HepG2 (cell line): ENCODE measurements around the gene OSBPL2. TPM values are rescaled to one million over a fixed set of nuclear protein-coding genes. Genes with fewer than 3 reads are reported as not detected.

Experiments
- FOXP1 ChIP-seq, 2 experiments: fragments of 450-650 bp in 1 of 2; IDR thresholded peaks; 2 replicates each; pipeline ENCODE4 v1.6.1; 2017 to 2018; ENCODE audit warnings: antibody characterized with exemption in 1 of 2
- GATAD2A ChIP-seq: IDR thresholded peaks from 2 replicates; pipeline ENCODE4 v1.6.1; 2016
- KLF13 ChIP-seq: sonication (generic); formaldehyde crosslinking; IDR thresholded peaks from 2 replicates; pipeline ENCODE4 v1.4.0; 2020; ENCODE audit warnings: mild to moderate bottlenecking, missing genetic modification reagents
- MEF2D ChIP-seq: sonication (generic); formaldehyde crosslinking; IDR thresholded peaks from 2 replicates; pipeline ENCODE4 v1.5.1; 2020; ENCODE audit warnings: mild to moderate bottlenecking, missing genetic modification reagents
- NCOA5 ChIP-seq: sonication (generic); formaldehyde crosslinking; IDR thresholded peaks from 2 replicates; pipeline ENCODE4 v1.4.0; 2020; ENCODE audit warnings: missing genetic modification reagents
- NONO ChIP-seq, 2 experiments: fragments of 450-650 bp in 1 of 2; sonication (generic) in 1 of 2; formaldehyde crosslinking in 1 of 2; IDR thresholded peaks in 1 of 2; conservative IDR thresholded peaks in 1 of 2; 2 replicates each; pipeline versions ENCODE4 v1.6.1 to v1.8.0; 2017 to 2022; ENCODE audit warnings: mild to moderate bottlenecking in 1 of 2, missing genetic modification reagents in 1 of 2, moderate library complexity in 1 of 2
- PCBP2 ChIP-seq: fragments of 200-400 bp; formaldehyde crosslinking; optimal IDR thresholded peaks from 2 replicates; pipeline ENCODE3; 2018; ENCODE audit warnings: low read length, low read depth; ENCODE audit not compliant: poor library complexity, severe bottlenecking
- RFXAP ChIP-seq: sonication (generic); formaldehyde crosslinking; IDR thresholded peaks from 2 replicates; pipeline ENCODE4 v1.4.0; 2020; ENCODE audit warnings: missing genetic modification reagents, borderline replicate concordance
- RORA ChIP-seq: sonication (generic); formaldehyde crosslinking; IDR thresholded peaks from 2 replicates; pipeline ENCODE4 v1.5.0; 2020; ENCODE audit warnings: mild to moderate bottlenecking, missing genetic modification reagents, moderate library complexity
- SP5 ChIP-seq: IDR thresholded peaks from 2 replicates; pipeline ENCODE4 v1.6.1; 2016; ENCODE audit warnings: low read depth, borderline replicate concordance
- TARDBP ChIP-seq: sonication (generic); formaldehyde crosslinking; IDR thresholded peaks from 2 replicates; pipeline ENCODE4 v1.8.0; 2022; ENCODE audit warnings: mild to moderate bottlenecking, missing genetic modification reagents
- ZFAT ChIP-seq: sonication (generic); formaldehyde crosslinking; conservative IDR thresholded peaks from 2 replicates; pipeline ENCODE4 v1.8.1; 2023; ENCODE audit warnings: missing genetic modification reagents, inconsistent platforms
- ZFY ChIP-seq: sonication (generic); formaldehyde crosslinking; IDR thresholded peaks from 2 replicates; pipeline ENCODE4 v1.4.0; 2020; ENCODE audit warnings: missing genetic modification reagents
- ZMYM3 ChIP-seq: sonication (generic); formaldehyde crosslinking; IDR thresholded peaks from 2 replicates; pipeline ENCODE4 v1.5.1; 2020; ENCODE audit warnings: mild to moderate bottlenecking, missing genetic modification reagents
- ZNF234 ChIP-seq: sonication (generic); formaldehyde crosslinking; conservative IDR thresholded peaks from 2 replicates; pipeline ENCODE4 v1.5.1; 2020; ENCODE audit warnings: mild to moderate bottlenecking, missing genetic modification reagents
- ZNF432 ChIP-seq: sonication (generic); formaldehyde crosslinking; IDR thresholded peaks from 2 replicates; pipeline ENCODE4 v1.5.0; 2020; ENCODE audit warnings: missing genetic modification reagents, mild to moderate bottlenecking, borderline replicate concordance
- ZNF547 ChIP-seq: sonication (generic); formaldehyde crosslinking; IDR thresholded peaks from 2 replicates; pipeline ENCODE4 v1.5.1; 2020; ENCODE audit warnings: mild to moderate bottlenecking, missing genetic modification reagents
- ZNF552 ChIP-seq: sonication (generic); formaldehyde crosslinking; IDR thresholded peaks from 2 replicates; pipeline ENCODE4 v1.9.0; 2022; ENCODE audit warnings: missing genetic modification reagents, mild to moderate bottlenecking, borderline replicate concordance
- ZNF670 ChIP-seq: sonication (generic); formaldehyde crosslinking; IDR thresholded peaks from 2 replicates; pipeline ENCODE4 v1.8.0; 2022; ENCODE audit warnings: mild to moderate bottlenecking, missing genetic modification reagents, borderline replicate concordance
- ZNF788 ChIP-seq: sonication (generic); formaldehyde crosslinking; IDR thresholded peaks from 2 replicates; pipeline ENCODE4 v1.5.0; 2020; ENCODE audit warnings: mild to moderate bottlenecking, missing genetic modification reagents, borderline replicate concordance
- polyA plus RNA-seq, 8 experiments: library from polyadenylated mRNA; depleted of rRNA in 3 of 8; stranded (reverse) in 7 of 8; unstranded in 1 of 8; fragments of >200 nt; fragmentation: Illumina TruSeq in 4 of 8; extraction: Trizol in 4 of 8; gene quantifications; 2 replicates each; pipeline versions ENCODE4 v1.2.1 to v1.2.3, GENCODE V29; 2011 to 2016; ENCODE audit warnings: low read depth in 4 of 8, missing spikeins in 1 of 8, mixed read lengths in 1 of 8; ENCODE audit not compliant: insufficient read depth in 1 of 8
- total RNA-seq, 5 experiments: library from RNA; depleted of rRNA; stranded (reverse); fragments of >200 nt; fragmentation: Illumina TruSeq; extraction: Trizol; gene quantifications; 2 replicates each; pipeline ENCODE4 v1.2.3, GENCODE V29; 2016; ENCODE audit warnings: low read depth in 1 of 5
- TF ChIP-seq, protein P1 (sequence below): sonication (generic); formaldehyde crosslinking; IDR thresholded peaks from 2 replicates; pipeline ENCODE4 v1.5.1; 2020; ENCODE audit warnings: missing genetic modification reagents, mild to moderate bottlenecking, borderline replicate concordance
- TF ChIP-seq, protein P2 (sequence below): sonication (generic); formaldehyde crosslinking; IDR thresholded peaks from 2 replicates; pipeline ENCODE4 v1.4.0; 2020; ENCODE audit warnings: mild to moderate bottlenecking, missing genetic modification reagents

The OSBPL2 gene
- total and polyA plus RNA-seq, 2 of the 13 experiments (the other 11 are each of a cell fraction or from before 2014, with no cell fraction given), result 18.5 to 37.4 TPM

DNA sequence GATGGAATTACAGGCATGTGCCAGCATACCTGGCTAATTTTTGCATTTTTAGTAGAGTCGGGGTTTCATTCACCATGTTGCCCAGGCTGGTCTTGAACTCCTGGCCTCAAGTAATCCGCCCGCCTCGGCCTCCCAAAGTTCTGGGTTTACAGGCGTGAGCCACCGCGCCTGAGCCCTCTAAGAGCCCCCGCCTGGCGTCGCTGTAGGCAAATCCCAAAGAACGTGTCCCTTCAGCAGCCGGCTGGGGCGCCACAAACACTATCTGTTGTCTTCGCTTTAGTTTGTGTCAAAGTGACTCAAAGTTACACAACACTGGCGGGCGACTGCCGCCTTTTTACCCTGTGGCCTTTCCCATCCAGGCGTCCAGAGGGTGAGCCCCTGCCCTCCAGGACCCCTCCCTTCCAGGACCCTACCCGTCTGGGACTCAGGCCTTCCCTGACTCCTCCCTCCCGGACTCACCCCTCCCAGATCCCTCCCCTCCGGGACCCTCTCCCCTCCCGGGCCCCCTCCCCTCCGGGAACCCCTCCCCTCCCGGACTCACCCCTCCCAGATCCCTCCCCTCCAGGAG is 63.5 kb downstream of the OSBPL2 start (continued):
- peak; percentile 81 for TF ChIP-seq TARDBP (CRISPR knock-in tag)
- TF ChIP-seq ZNF234 (CRISPR knock-in tag), result peak; percentile 82; the same call in 1 of the 2 replicates
- no peak for TF ChIP-seq KLF13 (CRISPR knock-in tag)
- TF ChIP-seq MEF2D (CRISPR knock-in tag), result peak; percentile 73
- TF ChIP-seq NCOA5, result no peak
- peak; percentile 95 for TF ChIP-seq GATAD2A
- TF ChIP-seq, protein P1, sequence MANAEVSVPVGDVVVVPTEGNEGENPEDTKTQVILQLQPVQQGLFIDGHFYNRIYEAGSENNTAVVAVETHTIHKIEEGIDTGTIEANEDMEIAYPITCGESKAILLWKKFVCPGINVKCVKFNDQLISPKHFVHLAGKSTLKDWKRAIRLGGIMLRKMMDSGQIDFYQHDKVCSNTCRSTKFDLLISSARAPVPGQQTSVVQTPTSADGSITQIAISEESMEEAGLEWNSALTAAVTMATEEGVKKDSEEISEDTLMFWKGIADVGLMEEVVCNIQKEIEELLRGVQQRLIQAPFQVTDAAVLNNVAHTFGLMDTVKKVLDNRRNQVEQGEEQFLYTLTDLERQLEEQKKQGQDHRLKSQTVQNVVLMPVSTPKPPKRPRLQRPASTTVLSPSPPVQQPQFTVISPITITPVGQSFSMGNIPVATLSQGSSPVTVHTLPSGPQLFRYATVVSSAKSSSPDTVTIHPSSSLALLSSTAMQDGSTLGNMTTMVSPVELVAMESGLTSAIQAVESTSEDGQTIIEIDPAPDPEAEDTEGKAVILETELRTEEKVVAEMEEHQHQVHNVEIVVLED (CRISPR knock-in tag), result 0 out of 2 replicates have a peak, but pooled peaks have one; percentile 67
- TF ChIP-seq FOXP1 (IDR thresholded peaks at IDR 0.05), result peak; percentile 85; the same call in 1 of the 2 replicates
- TF ChIP-seq FOXP1 (CRISPR knock-in tag; IDR thresholded peaks at IDR 0.05), result peak; percentile 92
- peak; percentile 60 for TF ChIP-seq ZNF547 (CRISPR knock-in tag)
- TF ChIP-seq SP5 (CRISPR knock-in tag), result peak; percentile 76; the same call in 1 of the 2 replicates
- no peak for TF ChIP-seq ZNF432 (CRISPR knock-in tag)
- TF ChIP-seq, protein P2, sequence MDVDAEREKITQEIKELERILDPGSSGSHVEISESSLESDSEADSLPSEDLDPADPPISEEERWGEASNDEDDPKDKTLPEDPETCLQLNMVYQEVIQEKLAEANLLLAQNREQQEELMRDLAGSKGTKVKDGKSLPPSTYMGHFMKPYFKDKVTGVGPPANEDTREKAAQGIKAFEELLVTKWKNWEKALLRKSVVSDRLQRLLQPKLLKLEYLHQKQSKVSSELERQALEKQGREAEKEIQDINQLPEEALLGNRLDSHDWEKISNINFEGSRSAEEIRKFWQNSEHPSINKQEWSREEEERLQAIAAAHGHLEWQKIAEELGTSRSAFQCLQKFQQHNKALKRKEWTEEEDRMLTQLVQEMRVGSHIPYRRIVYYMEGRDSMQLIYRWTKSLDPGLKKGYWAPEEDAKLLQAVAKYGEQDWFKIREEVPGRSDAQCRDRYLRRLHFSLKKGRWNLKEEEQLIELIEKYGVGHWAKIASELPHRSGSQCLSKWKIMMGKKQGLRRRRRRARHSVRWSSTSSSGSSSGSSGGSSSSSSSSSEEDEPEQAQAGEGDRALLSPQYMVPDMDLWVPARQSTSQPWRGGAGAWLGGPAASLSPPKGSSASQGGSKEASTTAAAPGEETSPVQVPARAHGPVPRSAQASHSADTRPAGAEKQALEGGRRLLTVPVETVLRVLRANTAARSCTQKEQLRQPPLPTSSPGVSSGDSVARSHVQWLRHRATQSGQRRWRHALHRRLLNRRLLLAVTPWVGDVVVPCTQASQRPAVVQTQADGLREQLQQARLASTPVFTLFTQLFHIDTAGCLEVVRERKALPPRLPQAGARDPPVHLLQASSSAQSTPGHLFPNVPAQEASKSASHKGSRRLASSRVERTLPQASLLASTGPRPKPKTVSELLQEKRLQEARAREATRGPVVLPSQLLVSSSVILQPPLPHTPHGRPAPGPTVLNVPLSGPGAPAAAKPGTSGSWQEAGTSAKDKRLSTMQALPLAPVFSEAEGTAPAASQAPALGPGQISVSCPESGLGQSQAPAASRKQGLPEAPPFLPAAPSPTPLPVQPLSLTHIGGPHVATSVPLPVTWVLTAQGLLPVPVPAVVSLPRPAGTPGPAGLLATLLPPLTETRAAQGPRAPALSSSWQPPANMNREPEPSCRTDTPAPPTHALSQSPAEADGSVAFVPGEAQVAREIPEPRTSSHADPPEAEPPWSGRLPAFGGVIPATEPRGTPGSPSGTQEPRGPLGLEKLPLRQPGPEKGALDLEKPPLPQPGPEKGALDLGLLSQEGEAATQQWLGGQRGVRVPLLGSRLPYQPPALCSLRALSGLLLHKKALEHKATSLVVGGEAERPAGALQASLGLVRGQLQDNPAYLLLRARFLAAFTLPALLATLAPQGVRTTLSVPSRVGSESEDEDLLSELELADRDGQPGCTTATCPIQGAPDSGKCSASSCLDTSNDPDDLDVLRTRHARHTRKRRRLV (CRISPR knock-in tag), result no peak
- peak; percentile 93; the same call in 1 of the 2 replicates for TF ChIP-seq RFXAP (CRISPR knock-in tag)
- no peak for TF ChIP-seq NONO (IDR thresholded peaks at IDR 0.05)
- TF ChIP-seq NONO (CRISPR knock-in tag; conservative IDR thresholded peaks at IDR 0.05), result peak; percentile 67; the same call in 1 of the 2 replicates
- TF ChIP-seq ZMYM3, result peak; percentile 96
- peak; percentile 76; the same call in 1 of the 2 replicates for TF ChIP-seq ZFAT (CRISPR knock-in tag)
- no peak for TF ChIP-seq PCBP2
- TF ChIP-seq ZNF552 (CRISPR knock-in tag), result 0 out of 2 replicates have a peak, but pooled peaks have one; percentile 84
- TF ChIP-seq ZNF788, result peak; percentile 94; the same call in 1 of the 2 replicates
- TF ChIP-seq RORA (CRISPR knock-in tag), result peak; percentile 21; the same call in 1 of the 2 replicates
- no peak; the same call in 1 of the 2 replicates for TF ChIP-seq ZFY (CRISPR knock-in tag)
- peak; percentile 90 for TF ChIP-seq ZNF670 (CRISPR knock-in tag)
